NCI-H524 (cell line): Measurements from ENCODE around the gene LHPP.

Experiments
- DNase-seq, 2 experiments: peaks; one replicate each; lab custom pipeline; 2025; lab: John Stamatoyannopoulos, UW

Gene LHPP

DNA sequence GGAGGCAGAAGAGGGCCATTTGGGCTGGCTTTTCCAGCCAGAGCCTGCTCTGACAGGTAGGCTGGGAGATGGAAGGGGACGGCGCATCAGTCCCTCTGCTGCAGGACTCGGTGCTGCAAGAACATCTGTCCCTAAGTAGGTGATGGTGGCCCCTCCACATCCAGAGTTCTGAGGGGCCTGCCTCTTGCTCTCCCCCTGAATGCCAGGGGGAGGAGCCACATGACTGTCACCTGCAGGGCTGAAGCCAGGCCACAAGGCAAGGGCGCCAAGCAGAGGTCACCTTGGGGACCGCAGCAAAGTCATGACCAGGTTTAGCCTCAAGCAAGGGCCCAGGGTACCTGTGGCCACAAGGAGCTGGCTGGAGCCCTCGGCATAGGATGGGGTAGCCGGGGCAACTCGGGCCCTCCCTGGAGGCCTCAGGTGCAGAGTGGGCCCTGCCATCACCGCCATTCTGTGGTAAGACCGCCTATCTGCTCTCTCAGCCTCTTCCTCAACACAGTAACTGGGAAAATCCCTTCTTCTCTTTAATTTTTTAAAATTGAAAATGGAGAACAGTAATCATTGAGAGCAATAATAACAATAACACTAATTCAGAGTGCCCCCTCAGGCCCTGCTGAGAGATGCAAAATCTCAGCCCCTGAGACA lies 183.3 kb downstream of the LHPP start:
- DNase-seq, result no peak

DNA sequence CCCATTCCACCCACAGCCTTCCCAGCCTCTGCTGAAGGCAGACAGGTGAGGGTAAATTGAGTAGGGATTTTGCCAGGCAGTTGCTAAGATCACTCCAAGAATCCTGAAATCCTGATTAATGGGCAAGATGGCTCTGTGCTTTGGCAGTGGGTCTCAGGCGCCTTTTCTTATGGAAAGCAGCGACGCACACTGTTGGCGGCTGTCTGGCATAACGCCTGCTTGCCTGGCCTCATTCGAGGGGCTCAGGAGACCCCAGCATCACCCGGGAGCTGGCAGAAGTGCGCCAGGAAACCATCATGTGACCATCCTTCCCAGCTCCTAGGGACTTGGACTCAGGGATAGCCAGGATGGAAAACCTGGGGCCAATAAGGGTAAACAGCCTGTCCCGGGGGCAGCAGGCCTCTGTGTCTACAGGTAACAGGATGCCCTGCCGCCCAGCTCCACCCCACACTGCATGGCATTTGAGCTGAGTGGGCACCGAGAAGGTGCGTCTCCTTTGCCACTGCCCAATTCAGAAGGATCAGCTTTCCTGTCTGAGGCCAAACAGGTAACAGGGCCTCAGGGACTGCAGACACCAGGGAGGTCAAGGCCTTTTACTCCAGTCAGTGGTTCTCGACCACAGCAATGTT lies 184.0 kb downstream of the LHPP start:
- peak in 1 of 2 experiments; percentile 1 for DNase-seq

DNA sequence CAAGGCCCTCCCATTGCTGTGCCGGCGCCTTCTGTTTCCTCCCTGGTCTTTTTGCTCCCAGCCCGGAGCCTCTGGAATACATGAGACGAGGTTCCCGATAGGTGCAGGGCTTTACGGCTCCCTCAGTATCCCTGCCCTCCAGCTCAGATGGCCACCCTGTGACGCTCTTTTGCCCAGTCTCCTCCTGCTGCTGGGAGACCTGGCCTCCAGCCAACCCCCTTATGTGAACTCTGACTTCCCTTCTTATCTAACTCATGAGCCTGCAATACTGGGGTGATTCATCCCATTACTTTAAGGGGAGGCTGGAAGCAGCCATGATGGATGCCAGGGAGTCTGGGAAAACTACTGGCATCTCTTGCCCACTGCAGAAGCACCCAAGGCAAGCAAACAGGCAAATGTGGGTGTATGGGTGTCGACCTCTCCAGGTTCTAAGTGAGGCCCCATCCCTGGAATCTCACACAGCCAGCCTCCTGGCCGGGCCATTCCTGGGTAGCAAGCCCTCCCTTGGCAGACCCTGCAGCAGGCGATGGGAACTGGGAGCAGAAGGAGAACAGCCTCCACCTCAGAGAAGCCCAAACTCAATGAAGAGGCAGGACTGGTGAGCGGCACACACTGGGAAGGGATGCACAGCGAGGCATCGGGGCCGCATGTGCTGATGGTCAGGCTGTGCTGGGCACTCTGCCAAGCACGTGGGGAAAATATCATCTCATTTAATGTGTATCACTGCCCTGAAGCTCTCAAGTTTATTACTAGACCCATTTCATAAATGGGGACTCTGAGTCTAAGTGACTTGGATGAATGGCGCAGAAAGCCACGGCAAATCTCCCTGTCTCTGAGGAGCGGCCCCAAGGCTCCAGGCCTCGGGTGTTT lies 185.1 kb downstream of the LHPP start:
- DNase-seq, result no peak

DNA sequence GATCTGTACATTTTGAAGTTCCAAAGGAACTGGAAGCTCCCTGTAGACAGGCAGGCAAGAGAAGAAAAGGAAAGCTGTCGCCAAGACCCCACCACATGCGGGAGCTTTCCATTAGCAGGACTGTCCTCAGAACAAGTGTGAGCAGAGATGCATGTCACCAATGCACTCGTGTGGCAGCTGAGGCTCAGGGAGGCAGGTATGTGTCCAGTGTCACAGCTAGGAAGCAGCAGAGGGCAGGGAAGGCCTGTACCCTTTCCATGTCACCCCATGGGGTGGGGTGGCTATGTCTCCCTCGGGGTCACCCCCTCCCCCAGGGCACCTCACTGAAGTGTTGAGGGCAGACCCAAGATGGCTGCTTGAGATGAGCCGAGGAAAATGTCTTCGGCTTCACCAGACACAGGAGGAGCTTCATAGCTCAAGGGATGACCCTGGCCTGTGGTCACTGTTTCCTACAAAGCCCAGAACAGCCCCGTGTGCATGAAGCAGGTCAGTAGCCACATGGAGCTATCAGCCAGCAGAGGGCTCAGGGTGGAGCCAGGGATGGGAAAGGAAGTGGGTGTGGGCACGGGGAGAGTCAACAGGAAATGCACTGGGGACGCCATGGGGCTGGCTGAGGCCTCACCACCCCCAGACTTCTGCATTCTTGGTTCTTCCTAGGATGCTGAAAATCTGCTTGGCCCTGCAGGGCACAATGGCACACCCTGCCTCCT lies 186.0 kb downstream of the LHPP start:
- no peak for DNase-seq

DNA sequence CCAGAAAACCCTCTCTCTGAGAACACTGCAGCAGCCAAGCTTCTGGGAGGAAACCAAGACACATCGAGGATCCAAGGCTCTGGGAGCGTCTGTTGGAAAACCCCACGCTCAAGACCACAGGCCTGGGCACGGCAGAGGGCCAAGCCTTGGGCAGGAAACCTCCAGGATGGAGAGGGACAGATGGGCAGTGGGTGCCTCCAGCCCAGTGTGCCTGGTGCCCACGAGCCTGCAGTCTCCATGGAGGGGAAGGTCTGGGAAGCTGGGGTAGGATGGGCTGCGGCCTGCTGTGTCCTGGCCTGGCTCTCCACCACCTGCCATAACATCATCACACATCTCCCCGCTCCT lies 186.5 kb downstream of the LHPP start:
- DNase-seq, result no peak

DNA sequence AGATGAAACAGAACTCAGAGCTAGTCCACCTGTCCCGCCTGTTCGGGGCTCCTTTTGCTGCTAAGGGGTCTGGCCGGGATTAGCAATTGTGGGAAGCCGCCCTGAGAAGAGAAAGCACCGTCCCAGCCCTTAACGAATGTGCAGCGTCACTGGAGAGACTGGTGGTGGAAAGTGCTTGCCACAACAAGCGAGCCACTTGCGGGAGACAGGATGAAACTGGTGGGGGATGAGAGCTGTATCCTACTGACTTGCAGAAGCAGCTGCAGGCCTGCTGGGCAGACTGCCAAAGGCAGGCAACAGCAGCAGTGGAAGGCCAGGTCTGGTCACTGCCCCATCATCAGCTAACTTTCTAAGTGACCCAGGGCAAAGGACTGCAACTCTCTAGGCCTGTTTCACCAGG lies 187.1 kb downstream of the LHPP start:
- DNase-seq, result peak; percentile 3 to 54

DNA sequence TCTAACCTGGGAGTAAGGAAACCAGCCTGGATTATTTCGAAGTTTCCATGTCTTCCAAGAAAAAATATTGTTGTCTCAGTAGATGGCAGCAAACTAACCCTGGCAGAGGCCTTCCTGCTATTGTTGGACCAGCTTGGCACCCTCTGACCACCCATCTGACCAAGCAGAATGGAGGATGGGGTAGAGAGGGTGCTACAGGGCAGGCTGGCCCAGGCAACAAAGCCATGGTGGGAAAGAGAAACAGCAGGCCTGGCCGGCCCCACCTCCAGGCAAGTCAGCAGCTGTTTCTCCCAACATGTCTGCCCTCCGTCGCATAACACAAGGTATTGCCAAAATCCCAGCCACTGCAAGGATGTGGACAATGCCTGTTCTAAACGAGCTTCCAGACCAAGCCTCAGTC lies 187.6 kb downstream of the LHPP start:
- DNase-seq, result peak in 1 of 2 experiments; percentile 7

DNA sequence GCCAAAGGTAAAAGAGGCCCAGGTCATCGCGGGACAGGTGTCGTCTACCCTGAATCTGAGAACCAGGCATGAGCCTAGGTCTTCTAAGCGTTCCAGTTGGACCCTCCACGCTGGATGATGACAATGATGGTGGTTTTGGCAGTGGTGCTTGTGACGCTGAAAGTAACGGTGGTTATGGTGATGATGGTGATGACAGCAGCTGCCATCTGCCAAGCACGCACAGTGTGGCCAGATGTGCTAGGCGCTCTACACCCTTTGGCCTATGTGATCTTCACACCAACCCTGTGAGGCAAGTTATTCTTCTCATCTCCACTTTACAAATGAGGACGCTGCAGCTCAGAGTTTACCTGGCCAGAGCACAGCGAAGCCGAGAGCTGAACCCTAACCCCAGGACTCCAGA lies 188.6 kb downstream of the LHPP start:
- no peak for DNase-seq

DNA sequence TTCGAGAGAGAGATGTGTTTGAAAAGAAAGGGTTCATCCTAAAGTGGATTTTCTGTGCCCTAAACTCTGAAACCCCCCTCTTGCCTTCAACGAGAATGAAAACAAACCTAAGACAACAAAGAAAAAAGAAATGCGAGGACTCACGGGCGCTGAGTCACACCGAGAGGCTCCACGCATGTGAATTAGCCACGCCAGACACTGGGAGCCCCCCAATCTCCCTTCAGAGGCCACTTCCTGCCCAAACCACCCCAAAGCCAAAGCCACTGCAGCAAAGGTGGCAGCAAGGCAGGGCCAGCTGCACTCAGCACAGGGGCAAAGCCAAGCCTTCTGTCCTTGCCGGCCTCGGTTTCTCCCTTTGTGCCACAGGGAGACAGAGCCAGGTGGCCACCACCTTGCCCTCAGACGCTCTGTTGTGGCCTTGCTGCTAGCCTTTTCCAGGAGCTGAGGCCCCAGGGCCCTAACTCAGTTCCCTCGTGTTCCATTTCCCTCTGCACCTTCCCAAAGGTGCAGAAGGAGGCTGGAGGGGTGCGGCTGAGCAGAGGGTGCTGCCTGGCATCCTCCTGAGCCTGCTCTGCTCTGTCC lies 189.3 kb downstream of the LHPP start:
- DNase-seq, result no peak

DNA sequence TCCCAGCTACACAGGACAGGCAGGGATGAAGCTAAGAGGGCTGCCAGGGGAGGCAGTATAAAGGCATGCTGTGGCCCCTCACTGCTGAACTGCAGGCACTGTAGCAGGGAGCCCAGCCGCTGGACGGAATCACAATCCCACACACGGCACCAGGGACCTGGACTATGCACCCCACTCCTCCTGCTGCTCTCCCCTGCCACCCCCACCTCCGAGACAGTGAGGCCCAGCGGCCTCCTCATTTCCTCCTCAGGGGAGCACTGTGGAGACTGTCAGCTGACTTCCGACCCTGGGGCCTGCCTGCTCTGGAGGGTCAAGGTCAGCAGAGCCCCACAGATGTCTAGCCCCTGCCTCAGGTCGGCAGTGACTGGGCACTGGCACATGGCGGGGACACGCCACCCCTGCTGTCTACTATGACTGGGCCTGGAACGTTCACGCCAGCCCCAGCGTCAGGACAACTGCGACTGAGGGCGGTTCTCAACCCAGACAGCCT lies 189.8 kb downstream of the LHPP start:
- no peak for DNase-seq

DNA sequence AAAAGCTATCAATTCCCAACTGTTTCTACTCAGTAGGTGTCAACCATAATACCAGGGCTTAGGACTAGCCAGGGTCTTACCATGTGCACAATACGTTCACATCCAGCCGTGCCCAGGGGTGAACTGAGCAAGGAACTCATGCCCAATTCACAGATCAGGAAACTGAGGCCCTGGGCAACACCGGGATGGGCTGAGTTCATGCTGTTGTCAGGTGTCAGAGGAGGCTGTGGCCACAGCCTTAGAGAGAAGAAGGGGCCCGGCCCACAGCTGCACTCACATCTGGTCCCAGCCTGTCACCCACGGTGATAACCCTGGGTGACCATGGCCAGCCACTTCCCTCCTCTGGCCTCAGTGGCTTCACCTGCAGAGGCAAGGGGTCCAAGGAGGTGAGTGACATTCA lies 190.6 kb downstream of the LHPP start:
- no peak for DNase-seq

DNA sequence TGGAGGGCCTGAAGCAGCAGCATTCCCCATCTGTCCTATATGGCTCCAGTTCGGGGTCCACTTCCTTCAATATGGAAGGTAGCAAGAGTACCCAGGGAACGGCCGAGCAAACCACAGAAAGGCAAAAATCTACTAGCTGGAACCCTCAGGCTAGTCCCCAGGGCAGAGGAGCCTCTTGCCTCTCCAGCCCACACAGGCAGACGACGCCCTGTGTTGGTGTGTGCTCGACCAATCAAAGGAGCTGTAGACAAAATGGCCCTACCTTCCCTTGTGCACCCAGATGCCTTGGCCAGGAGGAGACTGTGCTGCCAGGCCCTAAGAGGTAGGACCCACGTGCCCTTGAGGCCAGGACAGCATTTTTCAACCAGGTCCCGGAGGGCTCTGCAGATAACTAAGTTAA lies 191.1 kb downstream of the LHPP start:
- DNase-seq, result no peak

DNA sequence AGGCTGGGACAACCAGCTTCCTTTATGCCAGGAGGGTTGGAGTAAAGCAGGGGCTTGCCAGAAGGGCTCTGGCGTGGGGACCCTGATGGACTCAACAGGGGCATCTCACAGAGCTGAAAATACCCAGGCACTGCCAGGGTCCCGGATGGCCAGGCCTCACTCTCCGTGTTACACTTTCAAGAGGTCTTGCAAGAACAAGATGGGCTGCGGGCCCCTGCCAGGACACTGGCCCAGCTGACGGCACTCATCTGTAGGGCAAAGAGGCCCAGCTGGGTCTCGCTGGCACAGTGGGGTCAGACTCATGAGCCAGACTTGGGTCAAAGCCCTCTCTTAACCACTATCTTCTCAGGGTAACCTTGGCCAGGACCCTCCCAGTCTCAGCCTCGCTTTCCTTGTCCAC lies 191.7 kb downstream of the LHPP start:
- DNase-seq, result no peak

DNA sequence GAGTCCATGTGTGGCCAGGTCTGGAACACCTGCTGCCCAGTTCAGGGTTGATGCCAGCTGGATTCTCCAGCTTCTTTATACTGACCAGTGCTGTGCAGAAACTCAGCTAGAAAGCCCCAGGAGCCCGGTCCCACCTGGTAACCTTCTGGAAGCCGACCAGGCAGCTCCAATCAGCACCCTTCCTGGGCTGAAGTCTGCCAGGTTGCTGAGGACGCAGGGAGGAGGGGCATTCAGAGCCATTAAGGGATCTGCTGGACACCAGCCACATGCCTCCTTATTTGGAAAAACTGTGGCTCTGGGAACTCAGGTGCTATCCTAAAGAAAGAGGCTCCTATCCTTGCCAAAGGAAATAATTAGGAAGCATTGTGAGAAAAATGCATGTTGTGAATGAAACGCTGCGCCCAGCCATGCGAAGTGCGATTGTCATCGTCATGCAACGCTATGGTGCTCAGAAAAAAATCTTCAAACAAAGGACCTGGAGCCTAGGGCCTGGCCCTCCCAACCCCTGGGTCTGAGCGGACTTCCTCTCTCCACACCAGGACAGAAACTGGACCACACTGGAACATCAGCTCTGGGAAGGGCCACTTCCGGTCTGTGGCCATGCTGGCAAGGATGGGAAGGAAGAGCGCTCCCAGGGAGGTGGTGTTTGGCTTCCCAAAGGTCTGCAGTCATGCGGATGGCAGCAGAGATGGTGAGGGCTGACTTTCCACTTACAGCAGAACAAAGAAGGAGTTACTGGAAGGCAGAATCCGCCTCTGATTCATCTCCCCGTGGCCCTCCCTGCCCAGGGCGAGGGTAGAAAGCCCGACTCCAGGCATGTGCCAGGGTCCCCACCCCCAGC lies 192.4 kb downstream of the LHPP start:
- DNase-seq, result no peak

DNA sequence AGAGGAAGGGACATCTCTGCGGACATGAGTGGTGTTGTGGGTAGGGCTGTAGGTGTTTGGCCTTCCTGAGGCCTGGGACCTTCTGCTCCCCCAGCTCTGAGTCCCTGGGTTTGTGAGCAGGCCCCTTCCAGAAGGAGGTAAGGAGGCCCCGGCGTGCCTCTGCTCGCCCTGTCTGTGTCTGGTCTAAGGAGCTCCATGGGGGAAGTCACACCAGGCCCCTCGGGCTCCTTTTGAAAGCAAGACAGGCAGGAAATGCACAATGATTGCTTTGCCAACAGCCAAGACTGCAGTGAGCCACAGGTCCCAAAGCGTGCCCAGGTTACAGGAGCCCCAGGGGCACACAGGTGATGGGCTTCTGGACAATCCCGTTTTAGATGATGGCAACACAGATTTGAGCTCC lies 193.1 kb downstream of the LHPP start:
- DNase-seq, result no peak

DNA sequence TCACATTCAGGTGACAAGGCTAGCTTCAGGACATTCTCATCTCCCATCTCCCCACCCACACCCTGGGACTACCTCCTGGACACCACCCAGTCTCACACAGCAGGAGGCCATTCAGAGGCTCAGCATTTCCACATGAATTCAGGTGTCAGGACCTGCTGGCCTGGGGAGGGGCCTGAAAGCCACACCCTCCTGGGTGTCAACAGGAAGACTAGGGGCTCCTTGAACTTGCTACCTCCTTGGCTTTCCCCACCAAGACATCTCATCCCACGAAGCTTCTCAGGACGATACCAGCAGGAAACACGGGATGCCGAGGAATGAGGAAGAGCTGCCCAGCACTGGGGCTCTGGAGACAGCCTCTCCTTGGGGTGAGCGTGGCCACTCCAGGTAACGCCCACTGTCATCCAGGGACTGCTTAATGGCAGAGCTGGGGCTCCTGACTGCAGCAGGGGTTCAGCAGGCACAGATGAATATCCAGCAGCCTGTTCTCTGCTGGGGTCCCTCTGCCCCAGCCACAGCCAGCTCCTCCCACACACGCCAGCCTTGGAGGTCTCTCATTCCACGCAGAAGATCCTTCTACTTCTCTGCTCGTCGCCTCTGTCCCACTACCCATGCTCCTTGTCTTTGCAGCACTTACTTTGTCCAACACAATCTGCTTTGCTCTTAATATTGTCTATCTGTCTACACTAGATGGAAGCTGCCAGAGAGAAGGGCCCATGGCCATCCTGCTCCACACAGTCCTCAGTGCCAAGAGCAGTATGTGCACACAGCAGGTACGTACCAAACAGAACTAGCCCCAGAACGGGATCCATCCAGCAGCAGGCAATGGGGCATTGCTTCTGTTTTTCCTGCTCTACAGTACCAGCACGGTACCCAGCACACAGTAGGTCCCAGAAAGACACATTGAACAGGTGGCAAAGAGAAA lies 193.8 kb downstream of the LHPP start:
- DNase-seq, result no peak

DNA sequence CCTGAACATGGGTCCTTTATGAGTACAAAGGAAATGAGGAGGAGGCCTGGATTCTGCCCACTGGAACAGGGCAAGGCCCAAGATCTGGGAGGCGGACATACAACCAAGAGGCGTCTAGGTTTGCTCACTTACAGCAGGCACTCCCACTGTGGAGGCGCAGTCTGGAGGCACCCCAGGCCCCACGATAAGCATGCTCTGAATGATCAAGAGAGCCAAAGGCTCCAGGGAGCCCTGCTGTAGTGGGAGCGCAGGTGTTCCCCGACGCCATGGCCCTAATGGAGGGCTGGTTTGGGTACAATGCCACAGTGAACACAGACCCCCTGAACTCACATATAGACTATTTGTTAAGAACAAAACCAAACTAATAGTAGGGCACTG lies 194.5 kb downstream of the LHPP start:
- DNase-seq, result no peak

DNA sequence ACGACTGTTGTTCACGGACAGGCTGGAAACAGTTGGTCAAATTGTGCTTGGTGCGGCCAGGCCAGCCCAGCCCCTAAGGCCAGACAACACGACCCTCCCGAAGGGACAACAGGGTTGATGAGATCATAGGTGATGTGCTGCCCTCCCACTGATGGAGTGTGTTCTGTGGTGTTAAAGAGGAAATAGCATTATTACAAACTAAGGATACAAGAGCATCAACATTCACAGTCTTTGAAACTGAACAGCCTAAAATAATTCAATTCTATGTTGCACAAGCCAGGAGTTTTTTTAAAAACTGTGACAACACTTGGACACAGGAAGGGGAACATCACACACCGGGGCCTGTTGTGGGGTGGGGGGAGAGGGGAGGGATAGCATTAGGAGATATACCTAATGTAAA lies 194.9 kb downstream of the LHPP start:
- no peak for DNase-seq

DNA sequence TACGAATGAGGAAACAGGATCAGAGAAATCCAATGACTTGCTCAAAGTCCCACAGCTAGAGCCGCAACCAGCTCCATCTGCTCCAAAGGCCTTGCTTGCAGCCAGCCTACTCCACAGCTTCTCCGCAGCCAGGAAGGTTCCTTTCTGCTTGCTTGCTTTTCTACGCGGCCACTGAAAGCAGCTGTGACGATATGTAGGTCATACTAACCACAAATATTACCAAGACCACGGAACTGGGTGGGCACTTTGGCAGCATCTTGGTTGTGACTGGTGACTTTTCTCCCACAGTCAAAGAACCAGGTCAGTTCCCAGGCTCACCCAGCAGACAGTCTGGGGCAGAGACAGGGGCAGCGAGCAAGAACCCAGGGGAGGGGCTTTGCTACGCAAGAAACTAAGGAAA lies 196.2 kb downstream of the LHPP start:
- no peak for DNase-seq

DNA sequence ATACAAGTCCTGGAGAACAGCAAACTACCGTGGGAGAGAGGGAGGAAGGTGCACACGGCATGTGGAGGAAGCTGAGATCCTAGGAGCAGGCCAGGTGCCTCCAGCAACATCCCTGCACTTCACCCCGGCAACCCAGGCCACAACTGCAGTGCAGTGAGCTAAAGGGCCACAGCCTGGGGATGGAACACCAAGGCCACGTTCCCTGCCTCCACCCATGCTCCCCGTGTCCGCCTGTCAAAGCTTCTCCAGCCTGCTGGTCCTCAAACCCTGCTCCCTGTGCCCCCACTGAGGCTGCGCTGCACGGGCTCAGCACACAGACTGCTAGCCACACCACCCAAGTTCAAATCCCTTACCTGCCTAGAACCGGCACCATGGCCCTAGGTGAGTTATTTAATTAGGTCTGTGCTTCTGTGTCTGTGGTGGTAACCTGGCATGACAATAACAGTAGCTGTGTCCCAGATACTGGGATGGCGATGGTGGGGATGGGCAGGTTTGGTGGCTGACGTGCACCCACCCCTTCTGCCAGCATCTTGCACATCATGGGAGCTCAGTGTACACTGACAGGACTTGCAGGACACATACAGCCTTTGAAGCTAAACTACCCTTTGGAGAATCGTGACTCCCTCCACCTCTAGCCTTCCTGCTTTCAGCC lies 197.1 kb downstream of the LHPP start:
- DNase-seq, result no peak
